ENCODE data around the gene KRT13. TPM values are rescaled to one million over a fixed set of nuclear protein-coding genes. Genes with fewer than 3 reads are reported as not detected.
A peak's percentile ranks its signal among the peaks of the same experiment; 100 is the strongest.

Gene KRT13
- total RNA-seq, 2 donors from 2014 or later: not detected

- Histone ChIP-seq H3K27me3 (no peaks in the 10 kb centered on the region), H3K4me3 (no peak overlapping the region), H3K9me3 (peaks cover 0 to 14% of the 10 kb centered on the region in 2 donors), H3K36me3 (no peaks in the 10 kb centered on the region), H3K4me1 (no peaks in the 10 kb centered on the region), H3K27ac (no peak overlapping the region)
- TF ChIP-seq CTCF (IDR thresholded peaks at IDR 0.05): no peak
- no peak for DNase-seq (ENCODE audit: low spot score)
Measured at GRCh38 chr17:41475421-41475820, 30.0 kb downstream of the KRT13 start.

- Histone ChIP-seq H3K4me3 (no peak overlapping the region), H3K27ac (no peak overlapping the region), H3K4me1 (no peaks in the 10 kb centered on the region), H3K36me3 (no peaks in the 10 kb centered on the region), H3K9me3 (peaks cover 0 to 14% of the 10 kb centered on the region in 2 donors), H3K27me3 (no peaks in the 10 kb centered on the region)
- no peak for DNase-seq (ENCODE audit: low spot score)
- TF ChIP-seq CTCF (IDR thresholded peaks at IDR 0.05): no peak
Measured at GRCh38 chr17:41474863-41475262, 30.5 kb downstream of the KRT13 start.

DNA sequence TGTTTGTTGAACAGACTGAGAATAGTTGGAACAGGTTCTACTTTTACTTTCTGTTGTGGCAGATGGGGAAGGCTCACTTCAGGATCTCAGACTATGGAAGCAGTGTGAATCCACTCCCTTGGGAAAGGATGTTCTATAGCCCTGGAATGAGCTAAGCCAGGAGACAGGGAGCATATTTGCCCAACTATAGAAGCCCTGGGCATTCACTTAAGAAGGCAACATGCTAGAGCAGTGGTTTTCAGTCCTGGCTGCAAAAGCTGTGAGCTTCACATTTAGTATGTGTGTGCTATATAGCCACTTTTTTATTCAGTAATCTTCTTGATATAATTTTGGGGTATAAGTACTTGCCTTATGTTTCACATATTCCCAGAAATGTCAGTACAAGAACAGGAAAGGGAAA, 37.1 kb downstream of the KRT13 start:
- no peaks in the 10 kb centered on the region for H3K36me3 ChIP-seq
- H3K27me3 ChIP-seq: no peaks in the 10 kb centered on the region
- no peak overlapping the region for H3K27ac ChIP-seq
- no peak overlapping the region for H3K4me3 ChIP-seq
- H3K9me3 ChIP-seq: peaks cover 0 to 33% of the 10 kb centered on the region in 2 donors
- peaks cover 0 to 7% of the 10 kb centered on the region in 2 donors for H3K4me1 ChIP-seq
- DNase-seq (ENCODE audit: low spot score): no peak
- TF ChIP-seq CTCF (IDR thresholded peaks at IDR 0.05): no peak

- no peak overlapping the region for H3K4me3 ChIP-seq
- peaks cover 0 to 7% of the 10 kb centered on the region in 2 donors for H3K4me1 ChIP-seq
- peaks cover 0 to 33% of the 10 kb centered on the region in 2 donors for H3K9me3 ChIP-seq
Measured at GRCh38 chr17:41467561-41467960, 37.9 kb downstream of the KRT13 start.

DNA sequence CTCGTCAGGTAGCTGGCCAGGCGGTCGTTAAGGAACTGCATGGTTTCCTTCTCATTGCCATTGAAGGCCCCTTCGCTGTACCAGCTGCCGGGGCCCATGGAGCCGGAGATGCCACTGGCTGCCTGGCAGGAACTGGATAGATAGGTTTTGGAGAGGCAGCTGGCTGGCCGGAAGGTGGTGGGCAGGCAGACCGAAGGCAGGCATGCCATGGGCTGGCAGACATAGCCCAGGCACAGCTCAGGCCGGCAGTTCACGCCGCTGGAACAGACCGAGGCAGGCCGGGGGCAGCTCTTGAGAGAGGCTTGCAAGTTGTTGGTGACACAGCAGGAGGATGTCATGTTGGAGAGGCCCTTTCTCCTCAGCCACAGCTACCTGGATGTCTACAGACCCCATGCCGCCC, 38.4 kb downstream of the KRT13 start, which contains the start of gene KRT32:
Gene KRT32 (minus strand): TSS at position 399 of the 400 bp plus-strand sequence. CDS start 61 bp downstream, at position 338.
- no peak for TF ChIP-seq CTCF (IDR thresholded peaks at IDR 0.05)
- no peak for DNase-seq (ENCODE audit: low spot score)
- Histone ChIP-seq H3K27ac (no peak within 1 kb of the TSS), H3K4me3 (no peak within 1 kb of the TSS), H3K27me3 (no peaks in the 10 kb centered on the region), H3K9me3 (peaks cover 0 to 29% of the 10 kb centered on the region in 2 donors), H3K4me1 (peaks cover 0 to 7% of the 10 kb centered on the region in 2 donors), H3K36me3 (no peaks in the 10 kb centered on the region)

More at GRCh38 chr17:41467561-41467960, 37.9 kb downstream of the KRT13 start:
- Histone ChIP-seq H3K27ac (no peak overlapping the region), H3K27me3 (no peaks in the 10 kb centered on the region), H3K36me3 (no peaks in the 10 kb centered on the region)
- no peak for TF ChIP-seq CTCF (IDR thresholded peaks at IDR 0.05)
- no peak for DNase-seq (ENCODE audit: low spot score)

DNA sequence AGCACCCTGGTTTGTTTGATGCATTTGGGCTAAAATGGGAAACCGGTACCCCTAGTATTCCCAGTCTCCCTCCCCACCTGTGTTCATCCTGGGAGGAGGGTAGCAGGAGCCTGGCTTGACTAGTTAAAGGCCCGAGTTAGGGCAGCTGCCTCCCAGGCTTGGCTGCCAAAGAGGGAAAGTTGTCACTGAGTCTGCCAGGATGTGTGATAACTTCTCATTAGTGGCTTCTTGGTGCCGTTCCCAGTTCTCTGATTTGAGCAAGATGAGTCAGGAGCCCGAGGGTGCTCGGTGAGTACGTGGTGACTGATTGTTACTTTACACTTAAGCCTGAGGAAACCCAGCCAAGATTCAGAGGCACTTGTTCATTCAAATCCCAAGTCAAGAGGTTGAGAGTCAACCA, 40.7 kb downstream of the KRT13 start:
- Histone ChIP-seq H3K27me3 (no peaks in the 10 kb centered on the region), H3K9me3 (peaks cover 0 to 20% of the 10 kb centered on the region in 2 donors), H3K4me3 (no peak overlapping the region), H3K27ac (no peak overlapping the region), H3K4me1 (peaks cover 0 to 7% of the 10 kb centered on the region in 2 donors), H3K36me3 (no peaks in the 10 kb centered on the region)
- no peak for TF ChIP-seq CTCF (IDR thresholded peaks at IDR 0.05)
- peak; percentile 64 for DNase-seq (ENCODE audit: low spot score)
